ACC112 (cell line): Measurements from ENCODE around the gene MPG.
A peak's percentile ranks its signal among the peaks of the same experiment; 100 is the strongest.

ENCODE experiments used
- H2AFZ ChIP-seq: fragments of 200-600 bp; sonication (generic); one replicate; pipeline ENCODE4 v1.6.0; 2017; ENCODE audit warnings: antibody characterized with exemption, low read length; ENCODE audit not compliant: unreplicated experiment
- H3K27ac ChIP-seq: fragments of 200-600 bp; sonication (generic); 2 replicates; pipeline ENCODE4 v1.5.1; 2014; ENCODE audit warnings: low read depth, mild to moderate bottlenecking, antibody characterized with exemption, low read length, moderate library complexity
- H3K27me3 ChIP-seq: fragments of 200-600 bp; sonication (generic); 2 replicates; pipeline ENCODE4 v1.6.1; 2014; ENCODE audit warnings: mild to moderate bottlenecking, antibody characterized with exemption, low read length, moderate library complexity, mixed read lengths; ENCODE audit not compliant: insufficient read depth
- H3K36me3 ChIP-seq: fragments of 200-600 bp; sonication (generic); 2 replicates; pipeline ENCODE4 v1.6.1; 2016; ENCODE audit warnings: mild to moderate bottlenecking, antibody characterized with exemption, low read length, moderate library complexity, mixed read lengths; ENCODE audit not compliant: insufficient read depth
- H3K4me1 ChIP-seq: fragments of 200-600 bp; sonication (generic); one replicate; pipeline ENCODE4 v1.6.1; 2016; ENCODE audit warnings: low read length, mixed read lengths; ENCODE audit not compliant: insufficient read depth, unreplicated experiment, control insufficient read depth
- H3K4me3 ChIP-seq: fragments of 200-600 bp; sonication (generic); 2 replicates; pipeline ENCODE4 v1.5.1; 2014; ENCODE audit warnings: mild to moderate bottlenecking, low read depth, low read length
- H3K79me2 ChIP-seq: fragments of 200-600 bp; sonication (generic); one replicate; pipeline ENCODE4 v1.6.0; 2016; ENCODE audit warnings: low read length; ENCODE audit not compliant: control insufficient read depth, unreplicated experiment, insufficient read depth

MPG gene

DNA sequence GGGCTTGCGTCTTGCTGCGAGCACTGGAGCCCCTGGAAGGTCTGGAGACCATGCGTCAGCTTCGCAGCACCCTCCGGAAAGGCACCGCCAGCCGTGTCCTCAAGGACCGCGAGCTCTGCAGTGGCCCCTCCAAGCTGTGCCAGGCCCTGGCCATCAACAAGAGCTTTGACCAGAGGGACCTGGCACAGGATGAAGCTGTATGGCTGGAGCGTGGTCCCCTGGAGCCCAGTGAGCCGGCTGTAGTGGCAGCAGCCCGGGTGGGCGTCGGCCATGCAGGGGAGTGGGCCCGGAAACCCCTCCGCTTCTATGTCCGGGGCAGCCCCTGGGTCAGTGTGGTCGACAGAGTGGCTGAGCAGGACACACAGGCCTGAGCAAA lies 7.4 kb downstream of the MPG start:
- H3K27ac ChIP-seq = peak overlapping the region; percentile 48
- H3K27me3 ChIP-seq = no peaks in the 10 kb centered on the region
- no peak overlapping the region for H2AFZ ChIP-seq
- H3K79me2 ChIP-seq = no peaks in the 10 kb centered on the region
- H3K4me1 ChIP-seq = peaks cover 35% of the 10 kb centered on the region
- H3K4me3 ChIP-seq = no peak overlapping the region
- peaks cover 4% of the 10 kb centered on the region; the same call in 1 of the 2 replicates for H3K36me3 ChIP-seq

DNA sequence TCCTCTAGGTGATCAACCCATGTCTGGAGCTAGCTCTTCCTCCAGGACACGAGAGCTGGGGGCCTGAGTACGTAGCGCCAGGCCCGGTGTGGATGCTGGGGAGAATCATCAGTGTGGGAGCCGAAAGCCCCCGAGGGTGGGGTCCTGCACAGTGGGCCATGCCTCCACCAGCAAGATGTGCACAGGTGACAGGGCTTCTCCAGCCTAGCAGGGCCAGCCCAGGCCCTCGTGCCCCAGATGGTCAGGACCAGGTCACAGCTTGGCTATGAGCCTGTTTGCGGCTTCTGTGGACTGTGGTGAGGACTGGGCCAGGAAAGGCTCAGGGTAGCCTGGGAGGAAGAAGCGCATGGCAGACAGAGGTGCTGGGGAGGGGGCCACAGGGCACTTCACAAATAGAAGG lies 7.8 kb downstream of the MPG start:
- H3K4me3 ChIP-seq = no peak overlapping the region
- no peaks in the 10 kb centered on the region for H3K27me3 ChIP-seq
- no peaks in the 10 kb centered on the region for H3K79me2 ChIP-seq
- peaks cover 4% of the 10 kb centered on the region; the same call in 1 of the 2 replicates for H3K36me3 ChIP-seq
- H3K27ac ChIP-seq = no peak overlapping the region
- H2AFZ ChIP-seq = no peak overlapping the region
- peaks cover 35% of the 10 kb centered on the region for H3K4me1 ChIP-seq

DNA sequence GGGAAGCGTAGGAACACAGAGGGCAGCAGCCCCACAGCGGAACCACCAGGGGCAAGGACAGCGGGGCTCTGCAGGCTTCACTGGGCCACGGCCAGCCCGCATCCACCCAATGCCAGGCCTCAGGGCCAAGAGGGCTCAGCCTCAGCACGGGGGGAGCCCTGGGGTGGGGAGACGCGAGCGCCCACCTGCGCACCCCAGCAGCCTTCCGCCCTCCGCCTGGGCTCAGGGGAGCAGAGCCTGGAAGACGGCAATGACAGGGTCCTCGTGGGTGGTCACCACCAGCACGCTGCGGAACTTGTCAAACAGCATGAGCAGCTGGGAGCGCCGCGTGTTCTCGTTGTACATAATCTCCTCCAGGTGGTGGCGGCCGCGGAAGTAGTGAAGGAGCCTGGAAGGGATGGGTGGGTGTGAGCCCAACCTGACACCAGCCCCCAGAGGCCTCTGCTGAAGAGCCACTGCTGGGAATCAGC lies 8.5 kb downstream of the MPG start:
- H2AFZ ChIP-seq = no peak overlapping the region
- H3K36me3 ChIP-seq = peaks cover 4% of the 10 kb centered on the region; the same call in 1 of the 2 replicates

DNA sequence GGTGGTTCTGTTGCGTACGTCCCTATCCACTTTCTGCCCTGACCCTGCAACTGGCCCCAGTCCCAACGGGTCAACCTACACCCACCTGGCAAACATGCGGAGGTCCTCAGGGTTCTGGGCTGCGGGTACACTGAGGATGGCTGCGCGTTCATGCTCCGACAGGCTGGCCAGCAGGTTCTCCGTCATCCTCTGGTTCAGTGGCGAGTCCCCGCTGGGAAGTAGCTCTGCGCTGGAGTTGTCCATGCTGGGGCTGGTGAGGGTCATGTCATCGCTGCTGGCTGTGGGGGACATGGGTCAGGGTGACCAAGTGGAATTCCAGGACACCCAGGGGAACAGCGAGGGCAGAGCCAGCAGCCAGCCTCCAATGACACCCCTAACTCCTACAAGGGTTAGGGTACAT lies 10.6 kb downstream of the MPG start:
- Histone ChIP-seq H3K27me3 (no peaks in the 10 kb centered on the region), H3K27ac (no peak overlapping the region), H3K36me3 (peaks cover 4% of the 10 kb centered on the region; the same call in 1 of the 2 replicates), H2AFZ (no peak overlapping the region), H3K79me2 (no peaks in the 10 kb centered on the region), H3K4me3 (no peak overlapping the region), H3K4me1 (peaks cover 19% of the 10 kb centered on the region)

More for the DNA sequence above, 8.5 kb downstream of the MPG start:
- Histone ChIP-seq H3K4me1 (peaks cover 32% of the 10 kb centered on the region), H3K4me3 (no peak overlapping the region), H3K27me3 (no peaks in the 10 kb centered on the region), H3K27ac (no peak overlapping the region), H3K79me2 (no peaks in the 10 kb centered on the region)

DNA sequence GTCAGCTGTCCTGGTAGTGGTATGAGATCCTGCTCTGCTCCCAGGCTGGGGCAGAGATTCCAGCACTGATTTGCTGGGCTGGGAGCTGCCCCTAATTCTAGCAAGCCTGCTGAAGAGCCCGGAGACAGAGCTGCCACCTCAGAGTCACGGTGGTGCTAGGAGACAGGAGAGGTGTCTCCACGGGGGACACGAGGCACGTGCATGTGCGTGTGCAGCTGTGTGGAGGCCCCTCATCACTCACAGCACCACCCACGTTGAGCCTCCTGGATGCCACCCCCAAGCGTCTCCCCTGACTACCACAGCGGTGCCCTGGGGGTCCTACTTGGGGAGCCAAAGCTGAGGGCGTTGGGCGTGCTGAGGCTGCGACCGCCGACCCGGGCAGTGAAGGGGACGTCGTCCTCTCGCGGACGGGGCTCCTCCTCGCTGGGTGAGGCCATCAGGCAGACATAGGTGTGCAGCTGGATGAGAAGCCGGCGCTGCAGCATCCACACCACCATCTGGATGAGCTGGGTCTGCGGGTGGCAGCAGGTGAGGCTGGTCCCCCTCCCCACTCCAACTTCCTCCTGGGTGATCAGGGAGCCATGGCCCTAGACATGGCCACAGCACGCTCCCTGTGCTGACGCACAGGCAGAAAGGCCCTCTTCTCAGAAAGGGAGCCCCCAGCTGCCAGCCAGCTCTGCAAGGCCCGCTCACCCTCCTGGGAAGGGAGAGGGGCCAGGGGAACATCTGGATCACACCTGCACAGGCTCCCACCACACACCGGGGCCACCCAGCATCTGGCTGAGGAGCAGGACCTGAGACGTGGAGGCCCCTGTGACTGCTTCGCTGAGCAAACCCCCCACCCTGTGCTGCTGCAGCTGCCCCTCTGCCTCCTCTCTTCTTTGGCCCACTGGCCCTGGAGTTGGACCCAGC lies 11.6 kb downstream of the MPG start:
- H3K27ac ChIP-seq = no peak overlapping the region
- H3K36me3 ChIP-seq = peaks cover 4% of the 10 kb centered on the region; the same call in 1 of the 2 replicates
- no peak overlapping the region for H2AFZ ChIP-seq
- H3K79me2 ChIP-seq = no peaks in the 10 kb centered on the region
- peaks cover 18% of the 10 kb centered on the region for H3K4me1 ChIP-seq
- no peaks in the 10 kb centered on the region for H3K27me3 ChIP-seq
- no peak overlapping the region for H3K4me3 ChIP-seq

DNA sequence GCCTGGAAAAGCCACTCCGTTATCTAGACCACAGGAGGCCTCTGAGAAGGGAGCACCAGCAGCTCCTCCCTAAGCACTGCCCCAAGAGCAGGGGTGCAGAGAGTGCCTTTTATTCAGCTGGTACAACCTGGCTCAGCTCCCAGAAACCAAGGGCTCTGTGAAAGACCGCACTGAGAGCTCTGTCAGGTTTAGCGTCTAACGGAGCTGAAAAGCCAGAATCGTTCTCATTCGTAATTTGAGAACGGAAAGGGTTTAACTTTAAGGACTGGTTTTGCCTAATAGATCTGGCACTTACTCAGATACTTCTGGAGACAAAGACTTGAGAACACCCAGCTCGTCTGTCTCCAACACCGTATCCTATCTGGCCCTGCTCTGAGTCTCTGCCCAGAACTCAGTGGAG lies 13.5 kb downstream of the MPG start:
- H3K36me3 ChIP-seq = peaks cover 7% of the 10 kb centered on the region; the same call in 1 of the 2 replicates
- H3K27me3 ChIP-seq = no peaks in the 10 kb centered on the region
- peaks cover 11% of the 10 kb centered on the region for H3K4me1 ChIP-seq
- H3K4me3 ChIP-seq = no peak overlapping the region
- no peak overlapping the region for H2AFZ ChIP-seq
- no peak overlapping the region for H3K27ac ChIP-seq
- no peaks in the 10 kb centered on the region for H3K79me2 ChIP-seq

DNA sequence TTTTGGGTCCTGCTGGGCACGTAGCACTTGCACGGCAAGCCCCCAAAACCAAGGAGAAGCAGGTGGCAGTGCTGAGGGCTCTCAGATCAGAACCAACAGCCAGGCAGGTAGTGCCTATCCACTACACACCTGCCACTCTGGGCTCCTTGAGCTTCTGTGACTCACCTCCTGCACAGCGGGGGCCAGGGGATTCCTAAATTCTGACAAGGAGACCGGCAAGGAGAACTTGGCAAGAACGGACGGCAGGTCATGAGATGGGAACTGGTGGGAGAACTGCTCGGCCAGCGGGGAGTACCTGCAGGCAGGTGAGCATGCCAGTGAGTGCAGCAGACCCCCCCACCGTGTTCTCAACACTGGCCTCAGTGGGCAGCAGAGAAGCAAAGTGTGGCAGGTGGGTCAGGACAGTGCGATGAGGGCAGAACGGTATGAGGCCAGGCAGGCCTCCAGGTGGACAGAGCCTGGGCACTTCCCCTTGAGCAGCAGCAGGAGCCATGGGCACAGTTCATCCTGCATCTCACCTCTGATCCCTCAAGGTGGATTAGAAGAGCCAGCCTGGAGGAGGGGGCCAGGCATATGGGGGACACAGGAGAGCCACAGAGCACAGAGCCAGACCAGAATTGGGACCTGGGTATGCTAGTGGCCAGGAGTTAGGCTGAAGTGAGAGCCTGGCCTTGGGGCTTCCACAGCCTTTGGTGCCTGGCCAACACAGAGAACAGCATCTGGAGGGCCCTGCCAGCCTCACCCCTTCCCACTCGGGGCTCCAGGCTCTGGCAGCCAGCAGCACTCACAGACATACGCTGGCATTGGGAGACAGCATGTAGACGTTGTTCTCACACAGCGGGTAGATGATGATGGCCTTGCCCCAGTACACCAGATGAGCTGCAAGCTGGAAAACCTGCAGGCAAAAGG lies 14.7 kb downstream of the MPG start:
- Histone ChIP-seq H3K4me3 (no peak overlapping the region), H2AFZ (no peak overlapping the region), H3K36me3 (peaks cover 7% of the 10 kb centered on the region; the same call in 1 of the 2 replicates), H3K27me3 (no peaks in the 10 kb centered on the region), H3K27ac (no peak overlapping the region), H3K79me2 (no peaks in the 10 kb centered on the region), H3K4me1 (peaks cover 11% of the 10 kb centered on the region)

DNA sequence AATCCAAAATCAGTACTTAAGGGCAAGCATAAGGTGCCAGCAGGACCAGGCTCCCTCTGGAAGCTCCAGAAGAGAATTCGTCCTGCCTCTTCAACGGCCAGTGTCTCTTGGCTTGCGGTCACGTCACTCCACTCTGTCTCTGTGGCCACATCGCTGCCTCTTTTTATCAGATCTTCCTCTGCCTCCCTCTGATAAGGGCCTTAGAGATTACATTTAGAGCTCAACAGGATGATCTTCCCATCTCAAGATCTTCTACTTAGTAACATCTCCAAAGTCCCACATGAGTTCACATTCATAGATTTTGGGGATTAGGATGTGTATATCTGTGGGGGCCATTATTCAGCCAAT lies 16.9 kb downstream of the MPG start:
- H2AFZ ChIP-seq = no peak overlapping the region
- H3K79me2 ChIP-seq = no peaks in the 10 kb centered on the region
- peaks cover 11% of the 10 kb centered on the region for H3K4me1 ChIP-seq
- H3K4me3 ChIP-seq = no peak overlapping the region
- H3K27ac ChIP-seq = no peak overlapping the region
- peaks cover 4% of the 10 kb centered on the region; the same call in 1 of the 2 replicates for H3K36me3 ChIP-seq
- H3K27me3 ChIP-seq = no peaks in the 10 kb centered on the region

DNA sequence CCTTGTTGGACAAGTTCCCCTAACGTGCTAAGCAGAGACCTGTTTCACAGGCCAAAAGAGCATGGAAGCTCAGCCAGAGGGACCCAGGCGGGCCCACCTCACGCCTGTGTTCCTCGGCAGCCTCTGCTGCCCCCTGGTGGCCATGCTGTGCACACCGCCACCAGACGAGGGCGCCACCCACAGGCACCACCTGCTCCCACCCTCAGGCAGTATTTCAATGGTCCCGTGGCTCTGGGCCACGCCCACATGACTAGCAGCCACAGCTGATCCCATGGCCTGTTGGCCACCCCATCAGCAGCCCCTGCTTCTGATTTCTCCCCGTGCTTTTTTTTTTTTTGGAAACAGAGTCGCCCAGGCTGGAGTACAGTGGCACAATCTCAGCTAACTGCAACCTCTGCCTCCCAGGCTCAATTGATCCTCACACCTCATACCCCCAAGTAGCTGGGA lies 18.9 kb downstream of the MPG start:
- Histone ChIP-seq H3K27ac (no peak overlapping the region), H3K36me3 (peaks cover 4% of the 10 kb centered on the region; the same call in 1 of the 2 replicates), H3K4me1 (peaks cover 11% of the 10 kb centered on the region), H3K27me3 (no peaks in the 10 kb centered on the region), H3K79me2 (no peaks in the 10 kb centered on the region), H3K4me3 (no peak overlapping the region), H2AFZ (no peak overlapping the region)

DNA sequence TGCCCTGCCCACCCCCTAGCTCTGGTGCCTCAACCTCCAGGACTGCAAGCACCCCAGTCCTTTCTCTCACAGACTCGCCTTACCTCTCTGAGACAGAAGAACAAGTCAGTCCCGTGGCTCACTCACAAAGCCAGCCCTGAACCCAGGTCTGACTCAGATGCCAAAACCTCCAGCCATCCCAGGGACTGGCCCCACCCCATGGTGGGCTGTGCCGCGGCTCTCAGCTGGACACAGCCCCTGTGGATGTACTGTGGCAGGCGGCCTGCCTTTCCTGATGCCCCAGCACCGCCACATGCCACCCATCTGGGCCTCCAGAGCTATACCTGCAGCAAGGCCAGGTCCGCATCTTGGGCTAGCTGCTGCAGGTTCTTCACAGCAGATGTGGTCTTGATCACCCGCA lies 19.8 kb downstream of the MPG start:
- Histone ChIP-seq H3K4me3 (no peak overlapping the region), H3K79me2 (no peaks in the 10 kb centered on the region), H3K27ac (no peak overlapping the region), H2AFZ (no peak overlapping the region), H3K27me3 (no peaks in the 10 kb centered on the region), H3K36me3 (peaks cover 4% of the 10 kb centered on the region; the same call in 1 of the 2 replicates), H3K4me1 (peaks cover 19% of the 10 kb centered on the region)
